Right lobe of liver (tissue), 6 donors: ENCODE measurements around the gene SYT14. TPM values are rescaled to one million over a fixed set of nuclear protein-coding genes. Genes with fewer than 3 reads are reported as not detected.

Source experiments
- ATAC-seq, 4 donors: fragments of 200-7000 bp; cut with Tn5 transposase; one replicate each; pipeline ENCODE4 v1.9.1; 2020; ENCODE audit warnings: mild to moderate bottlenecking in 4 of 4, moderate library complexity in 4 of 4
- DNase-seq, 3 donors: peaks; one replicate each; pipeline ENCODE4 v3.0.0-alpha.2; 2020
- H3K27ac ChIP-seq, 3 donors: fragments of 200-600 bp; one replicate each; pipeline ENCODE4 v1.8.0; 2022
- H3K27me3 ChIP-seq, 2 donors: fragments of 200-600 bp; one replicate each; pipeline ENCODE4 v1.8.0; 2022
- H3K36me3 ChIP-seq, 4 donors: fragments of 200-600 bp; sonication (generic) in 1 of 4; one replicate each; pipeline versions ENCODE4 v1.5.1 to v1.8.0; 2017 to 2022; ENCODE audit warnings: control low read depth in 1 of 4
- H3K4me1 ChIP-seq, 4 donors: fragments of 200-600 bp; sonication (generic) in 1 of 4; one replicate each; pipeline versions ENCODE4 v1.5.1 to v1.8.0; 2017 to 2022; ENCODE audit warnings: control low read depth in 1 of 4
- H3K4me3 ChIP-seq, 3 donors: fragments of 200-600 bp; one replicate each; pipeline ENCODE4 v1.8.0; 2022
- H3K9me3 ChIP-seq, 4 donors: fragments of 200-600 bp; sonication (generic) in 1 of 4; one replicate each; pipeline versions ENCODE4 v1.5.1 to v1.8.0; 2017 to 2022; ENCODE audit warnings: control low read depth in 1 of 4
- POLR2A ChIP-seq: fragments of 450-650 bp; IDR thresholded peaks from one replicate; pipeline ENCODE4 v1.6.1; 2017; ENCODE audit warnings: antibody characterized with exemption, mild to moderate bottlenecking
- WGBS: methylation state at CpG from one replicate; pipeline ENCODE4 v1.1.6; 2018; ENCODE audit warnings: low coverage, low lambda C conversion rate; ENCODE audit not compliant: insufficient coverage; ENCODE audit errors: missing lambda C conversion rate; 5-methylcytosine and 5-hydroxymethylcytosine counted together
- intact Hi-C, 2 donors: fragments of 100-400 bp; cut with DNase I; formaldehyde crosslinking; loops; one replicate each; pipeline versions ENCODE4 v1.11.2 to v1.14.1; 2022
- total RNA-seq, 6 experiments: library from RNA; depleted of rRNA in 2 of 6; stranded (reverse); fragments of >200 nt in 2 of 6; fragmentation: NEBNext Ultra II Directional in 3 of 6; extraction: Animal tissue kit (Norgen Biotek cat#: 25700) in 3 of 6; gene quantifications; one replicate each; pipeline versions ENCODE4 v1.1.0 to v1.2.4, GENCODE V29; 2016 to 2023
- TF ChIP-seq, protein P1 (sequence below), 4 donors: fragments of 200-600 bp in 3 of 4; fragments of 450-650 bp in 1 of 4; IDR thresholded peaks; one replicate each; pipeline versions ENCODE4 v1.5.1 to v1.8.0; 2016 to 2022; ENCODE audit warnings: antibody characterized with exemption in 4 of 4, mild to moderate bottlenecking in 2 of 4
- donor health status: DM: no; HTN: yes; CAD: no.
- donor health status: DM: no; HTN: no; CAD: no.
- donor health status: DM: no; HTN: no; CAD: no.
- donor health status: DM: no; HTN: yes; CAD: no.
- donor health status: DM: no; HTN: yes; CAD: no.

SYT14 gene
- total RNA-seq, 6 experiments from 2014 or later, result not detected

DNA sequence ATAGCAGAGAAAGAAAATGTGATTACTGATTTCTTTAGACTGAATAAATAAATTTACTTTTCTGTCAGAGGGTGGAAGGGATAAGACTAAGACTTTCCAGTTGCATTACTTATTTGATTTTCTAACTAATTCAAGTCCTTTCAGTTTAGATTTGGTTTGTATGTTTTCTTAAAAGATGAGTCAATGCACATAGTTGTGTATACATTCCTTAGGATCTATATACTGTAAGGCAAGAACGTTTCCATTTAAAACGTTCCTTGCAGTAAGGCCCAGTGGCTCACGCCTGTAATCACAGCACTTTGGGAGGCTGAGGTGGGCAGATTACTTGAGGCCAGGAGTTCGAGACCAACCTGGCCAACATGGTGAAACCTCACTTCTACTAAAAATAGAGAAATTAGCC is 280.0 kb downstream of the SYT14 start:
- Histone ChIP-seq H3K27ac (no peak overlapping the region), H3K4me3 (no peak overlapping the region), H3K4me1 (no peaks in the 10 kb centered on the region), H3K9me3 (no peaks in the 10 kb centered on the region), H3K36me3 (no peaks in the 10 kb centered on the region), H3K27me3 (no peaks in the 10 kb centered on the region)
- no peak for DNase-seq
- TF ChIP-seq, protein P1, sequence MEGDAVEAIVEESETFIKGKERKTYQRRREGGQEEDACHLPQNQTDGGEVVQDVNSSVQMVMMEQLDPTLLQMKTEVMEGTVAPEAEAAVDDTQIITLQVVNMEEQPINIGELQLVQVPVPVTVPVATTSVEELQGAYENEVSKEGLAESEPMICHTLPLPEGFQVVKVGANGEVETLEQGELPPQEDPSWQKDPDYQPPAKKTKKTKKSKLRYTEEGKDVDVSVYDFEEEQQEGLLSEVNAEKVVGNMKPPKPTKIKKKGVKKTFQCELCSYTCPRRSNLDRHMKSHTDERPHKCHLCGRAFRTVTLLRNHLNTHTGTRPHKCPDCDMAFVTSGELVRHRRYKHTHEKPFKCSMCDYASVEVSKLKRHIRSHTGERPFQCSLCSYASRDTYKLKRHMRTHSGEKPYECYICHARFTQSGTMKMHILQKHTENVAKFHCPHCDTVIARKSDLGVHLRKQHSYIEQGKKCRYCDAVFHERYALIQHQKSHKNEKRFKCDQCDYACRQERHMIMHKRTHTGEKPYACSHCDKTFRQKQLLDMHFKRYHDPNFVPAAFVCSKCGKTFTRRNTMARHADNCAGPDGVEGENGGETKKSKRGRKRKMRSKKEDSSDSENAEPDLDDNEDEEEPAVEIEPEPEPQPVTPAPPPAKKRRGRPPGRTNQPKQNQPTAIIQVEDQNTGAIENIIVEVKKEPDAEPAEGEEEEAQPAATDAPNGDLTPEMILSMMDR (IDR thresholded peaks at IDR 0.05), result no peak
- no peak for TF ChIP-seq POLR2A
- intact Hi-C loops, result no loop called here
- no peak for ATAC-seq
- 41% methylated on average over 4 of the region's 4 CpGs for WGBS

Other genes starting within 250 kb of the SYT14 start
- gene HSD11B1, start 233.4 kb upstream of the SYT14 start, total RNA-seq, result 100 to 1,000 TPM; 281 to 749 (median 512) TPM
- gene TRAF3IP3, start 182.2 kb upstream of the SYT14 start, total RNA-seq, result 1 to 10 TPM in 5 of 6 experiments, under 1 TPM in 1; 0.95 to 7.7 (median 1.6) TPM
- 1 to 10 TPM in 3 of 6 experiments, under 1 TPM in 3; 0.81 to 1.6 (median 1.0) TPM for gene C1orf74, start 153.7 kb upstream of the SYT14 start, total RNA-seq
- 10 to 100 TPM; 24.9 to 33.9 (median 28.9) TPM for gene IRF6, start 132.1 kb upstream of the SYT14 start, total RNA-seq
- 1 to 10 TPM; 4.6 to 10.0 (median 6.4) TPM for gene UTP25, start 110.2 kb upstream of the SYT14 start, total RNA-seq